VCaP (cell line): ENCODE data around the gene OTOG.

Source experiments
- H3K27ac ChIP-seq: fragments of 450-650 bp; 2 replicates; pipeline ENCODE4 v1.5.1; 2017
- CTCF ChIP-seq: fragments of 450-650 bp; conservative IDR thresholded peaks from 2 replicates; pipeline ENCODE4 v1.5.1; 2017; ENCODE audit warnings: mild to moderate bottlenecking, moderate library complexity

OTOG gene

GRCh38 chr11:17650127-17650911 lies 103.3 kb downstream of the OTOG start:
- TF ChIP-seq CTCF: no peak

GRCh38 chr11:17651061-17651460 lies 104.0 kb downstream of the OTOG start:
- no peak for TF ChIP-seq CTCF
- H3K27ac ChIP-seq: no peak overlapping the region

More at GRCh38 chr11:17650127-17650911, 103.3 kb downstream of the OTOG start:
- H3K27ac ChIP-seq: no peak overlapping the region

GRCh38 chr11:17651681-17652080 lies 104.6 kb downstream of the OTOG start:
- no peak overlapping the region for H3K27ac ChIP-seq
- TF ChIP-seq CTCF: no peak

GRCh38 chr11:17652556-17652955 lies 105.5 kb downstream of the OTOG start:
- H3K27ac ChIP-seq: no peak overlapping the region
- no peak for TF ChIP-seq CTCF

GRCh38 chr11:17653611-17654010 lies 106.6 kb downstream of the OTOG start:
- TF ChIP-seq CTCF: no peak
- no peak overlapping the region for H3K27ac ChIP-seq

- no peak for TF ChIP-seq CTCF
- no peak overlapping the region for H3K27ac ChIP-seq
These were observed 108.6 kb downstream of the OTOG start for GRCh38 chr11:17655682-17656081.

- TF ChIP-seq CTCF: no peak
- no peak overlapping the region for H3K27ac ChIP-seq
These were observed 111.2 kb downstream of the OTOG start for GRCh38 chr11:17658211-17658610.
